ENCODE measurements around the gene ATG14. TPM values are rescaled to one million over a fixed set of nuclear protein-coding genes. Genes with fewer than 3 reads are reported as not detected.

Gene ATG14
- total RNA-seq, 8 experiments from 2014 or later = 7.7 to 19.1 (median 13.6) TPM

GRCh38 chr14:55317542-55318306 is 93.9 kb downstream of the ATG14 start:
- Histone ChIP-seq H3K27ac (no peak overlapping the region), H3K4me3 (no peak overlapping the region), H3K4me1 (replicated peaks in 1 of 2) (no peaks in the 10 kb centered on the region)
- 42 to 96% (median 80%) methylated on average over 1 to 2 of the region's 3 CpGs; no CpG with 5 or more reads in 1 of the 10 experiments for WGBS, 10 experiments
- in situ Hi-C loops (cut with MboI; ENCODE audit: low pct_unique_long_range_greater_than_20kb in 2 of 9, low sequenced_read_pairs in 9 of 9, unreplicated experiment in 9 of 9) = no loop called here
- ATAC-seq (replicated peaks in 6 of 8) = no peak

- no peak for ATAC-seq (replicated peaks in 6 of 8)
- Histone ChIP-seq H3K4me1 (replicated peaks in 1 of 2) (no peaks in the 10 kb centered on the region), H3K4me3 (no peak overlapping the region), H3K27ac (no peak overlapping the region)
- WGBS, 10 experiments = 77 to 100% (median 97%) methylated on average over 1 to 4 of the region's 4 CpGs
- in situ Hi-C loops (cut with MboI; ENCODE audit: low pct_unique_long_range_greater_than_20kb in 2 of 9, low sequenced_read_pairs in 9 of 9, unreplicated experiment in 9 of 9) = no loop called here
Observed at GRCh38 chr14:55316564-55316963, 95.1 kb downstream of the ATG14 start.

Other genes with a start within 250 kb of the ATG14 start
- gene DLGAP5, start 220.2 kb downstream of the ATG14 start, total RNA-seq = 10 to 100 TPM in 3 of 8 experiments, 1 to 10 TPM in 4, under 1 TPM in 1; 0.10 to 48.5 (median 2.7) TPM
- gene FBXO34, start 140.4 kb downstream of the ATG14 start, total RNA-seq = 10 to 100 TPM; 14.1 to 31.9 (median 20.6) TPM
- under 1 TPM in 2 of 8 experiments, not detected in 6; 0.23 to 0.61 TPM for gene TBPL2, start 28.8 kb upstream of the ATG14 start, total RNA-seq
- gene KTN1, start 168.4 kb upstream of the ATG14 start, total RNA-seq = 100 to 1,000 TPM in 4 of 8 experiments, 10 to 100 TPM in 4; 61.4 to 201 (median 93.5) TPM